HG02943 (cell line): ENCODE results near the gene TEX2.

ENCODE experiments used
- ATAC-seq: cut with Tn5 transposase; IDR thresholded peaks from one replicate; pipeline ENCODE4 v1.9.1; 2021; ENCODE audit warnings: mild to moderate bottlenecking, low read depth, moderate library complexity; ENCODE audit not compliant: unreplicated experiment

TEX2 gene

GRCh38 chr17:64263000-64263766, at the start of gene TEX2:
Gene TEX2 (minus strand): TSS chr17:64263260. CDS start chr17:64214217, 49,043 bp downstream.
- peak; percentile 86 for ATAC-seq

GRCh38 chr17:64309710-64310109, 46.6 kb upstream of the TEX2 start:
- no peak for ATAC-seq

GRCh38 chr17:64309021-64309420, 46.0 kb upstream of the TEX2 start:
- no peak for ATAC-seq

GRCh38 chr17:64306850-64307463, 43.9 kb upstream of the TEX2 start:
- no peak for ATAC-seq

- ATAC-seq: no peak
These were observed 41.5 kb upstream of the TEX2 start for GRCh38 chr17:64304551-64304950.

GRCh38 chr17:64300699-64300965, 37.6 kb upstream of the TEX2 start:
- ATAC-seq: no peak

- ATAC-seq: no peak
These were observed 34.5 kb upstream of the TEX2 start for GRCh38 chr17:64297467-64298088.

GRCh38 chr17:64296246-64296645, 33.2 kb upstream of the TEX2 start:
- ATAC-seq: no peak

- ATAC-seq: no peak
These were observed 32.1 kb upstream of the TEX2 start for GRCh38 chr17:64295146-64295545.

GRCh38 chr17:64291268-64291851, 28.3 kb upstream of the TEX2 start:
- ATAC-seq: no peak

GRCh38 chr17:64289741-64290141, 26.7 kb upstream of the TEX2 start:
- no peak for ATAC-seq

- no peak for ATAC-seq
These were observed 19.7 kb upstream of the TEX2 start for GRCh38 chr17:64282753-64283080.

- no peak for ATAC-seq
These were observed 19.1 kb upstream of the TEX2 start for GRCh38 chr17:64281962-64282752.

GRCh38 chr17:64278614-64279013, 15.6 kb upstream of the TEX2 start:
- no peak for ATAC-seq

- ATAC-seq: no peak
These were observed 14.9 kb upstream of the TEX2 start for GRCh38 chr17:64277831-64278562.

GRCh38 chr17:64276961-64277505, 14.0 kb upstream of the TEX2 start:
- no peak for ATAC-seq

- ATAC-seq: no peak
These were observed 12.0 kb upstream of the TEX2 start for GRCh38 chr17:64275016-64275415.

- ATAC-seq: no peak
These were observed 9.9 kb upstream of the TEX2 start for GRCh38 chr17:64273006-64273405.

GRCh38 chr17:64270885-64271284, 7.8 kb upstream of the TEX2 start:
- no peak for ATAC-seq
